HG02678 (cell line): ENCODE results near the gene CLEC16A.

Experiments
- ATAC-seq: cut with Tn5 transposase; IDR thresholded peaks from one replicate; pipeline ENCODE4 v1.9.1; 2021; ENCODE audit warnings: mild to moderate bottlenecking, moderate library complexity; ENCODE audit not compliant: unreplicated experiment

CLEC16A gene

DNA sequence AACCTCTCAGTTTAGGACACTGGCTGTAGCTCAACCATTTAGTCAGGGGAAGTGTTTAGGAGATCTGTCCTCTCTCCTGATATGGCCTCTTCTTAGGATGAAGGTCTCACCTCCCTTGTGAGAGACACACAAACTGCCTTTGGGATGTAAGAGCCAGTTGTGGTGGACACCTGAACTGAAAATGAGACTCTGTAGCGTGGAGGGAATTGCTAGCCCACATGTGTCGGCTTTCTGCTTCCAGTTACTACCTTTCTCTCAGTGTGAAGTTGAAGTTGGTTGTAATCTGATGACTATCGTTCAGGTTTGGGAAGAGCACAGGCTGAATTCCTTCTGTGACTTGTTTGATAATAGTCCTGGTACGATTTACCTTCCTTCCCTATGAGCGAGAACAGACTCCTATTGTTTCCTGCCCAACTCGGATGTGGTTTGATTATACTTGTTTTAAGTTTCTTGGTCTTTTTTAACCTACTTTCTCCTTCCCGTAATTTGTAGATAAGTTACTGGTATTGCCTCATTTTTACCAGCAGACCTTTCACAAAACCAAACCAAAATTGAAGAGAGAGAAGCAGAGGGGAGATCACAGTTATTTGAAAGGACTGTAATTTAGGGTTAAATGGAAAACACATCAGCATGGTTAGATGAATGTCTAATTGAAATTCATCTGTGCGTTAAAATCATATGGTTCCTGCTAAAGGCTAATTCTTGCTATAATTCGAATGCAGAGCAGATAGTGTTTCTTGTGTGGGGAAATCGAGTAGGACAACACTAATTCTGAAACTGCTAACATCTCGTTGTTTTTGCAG is 43.2 kb downstream of the CLEC16A start:
- no peak for ATAC-seq

DNA sequence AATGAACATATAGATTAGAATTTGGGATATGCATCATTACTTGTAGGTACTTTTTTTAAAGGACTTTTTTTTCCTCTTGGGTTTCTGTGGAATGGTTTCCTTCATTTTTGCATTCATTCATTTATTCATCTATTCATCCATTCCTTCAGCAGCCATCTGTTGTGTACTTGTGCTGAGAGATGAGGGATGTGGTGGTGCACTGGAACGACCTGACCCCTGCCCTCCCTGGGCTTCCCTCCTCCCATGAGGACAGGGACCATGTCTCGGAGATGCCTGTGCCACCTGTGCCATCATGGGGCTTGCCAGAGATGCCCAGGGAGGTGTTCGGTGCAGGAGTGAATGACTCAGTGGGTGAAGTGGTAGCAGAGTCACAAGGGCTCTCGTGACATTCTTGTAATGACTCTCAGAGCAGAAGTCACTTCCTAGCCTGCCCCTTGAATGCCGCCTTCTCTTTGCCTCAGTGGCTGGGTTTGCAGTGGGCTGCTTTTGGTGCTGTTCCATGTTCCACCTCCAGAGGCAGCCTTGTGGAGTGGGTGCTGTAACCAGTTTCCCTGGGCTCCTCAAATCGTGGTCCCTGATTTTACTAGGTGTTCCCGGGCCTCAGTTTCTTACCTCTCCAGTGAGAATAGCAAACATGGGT is 43.9 kb downstream of the CLEC16A start:
- no peak for ATAC-seq

DNA sequence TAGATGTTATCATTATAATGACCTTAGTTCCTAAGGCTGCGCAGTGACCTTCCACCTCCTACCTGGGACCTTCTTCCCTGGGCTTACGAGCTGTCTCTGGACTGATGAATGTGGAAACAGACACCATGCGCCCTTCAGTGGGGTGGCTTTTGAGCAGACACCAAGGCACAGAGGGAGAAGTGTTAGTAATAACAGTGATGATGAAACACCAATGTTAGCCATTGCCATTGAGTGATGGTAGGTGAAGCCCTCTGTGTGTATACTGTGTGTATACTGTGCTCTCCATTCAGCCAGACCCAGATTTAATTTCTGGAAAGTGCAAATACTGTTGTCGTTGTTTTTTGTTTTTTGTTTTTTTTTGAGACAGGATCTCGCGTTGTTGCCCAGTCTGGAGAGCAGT is 44.5 kb downstream of the CLEC16A start:
- ATAC-seq: no peak

DNA sequence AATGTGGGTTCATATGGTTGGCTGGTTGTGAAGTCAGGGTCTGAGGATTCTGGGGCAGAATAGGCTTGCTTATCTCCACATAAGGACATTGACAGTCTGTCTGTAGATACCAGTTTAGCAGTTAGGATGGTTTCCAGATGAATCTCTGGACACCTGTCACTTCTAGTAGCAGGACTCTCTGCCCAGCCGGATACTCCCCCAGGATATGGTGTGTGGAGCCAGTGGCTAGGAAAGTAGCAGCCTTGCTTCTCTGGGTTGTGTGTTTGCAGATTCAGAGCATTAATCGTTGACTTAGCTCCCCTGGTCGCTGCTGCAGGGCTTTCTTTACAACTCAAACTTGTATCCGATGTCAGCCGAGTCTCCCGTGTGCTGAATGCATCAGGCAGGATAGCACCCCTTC is 45.2 kb downstream of the CLEC16A start:
- ATAC-seq: no peak

DNA sequence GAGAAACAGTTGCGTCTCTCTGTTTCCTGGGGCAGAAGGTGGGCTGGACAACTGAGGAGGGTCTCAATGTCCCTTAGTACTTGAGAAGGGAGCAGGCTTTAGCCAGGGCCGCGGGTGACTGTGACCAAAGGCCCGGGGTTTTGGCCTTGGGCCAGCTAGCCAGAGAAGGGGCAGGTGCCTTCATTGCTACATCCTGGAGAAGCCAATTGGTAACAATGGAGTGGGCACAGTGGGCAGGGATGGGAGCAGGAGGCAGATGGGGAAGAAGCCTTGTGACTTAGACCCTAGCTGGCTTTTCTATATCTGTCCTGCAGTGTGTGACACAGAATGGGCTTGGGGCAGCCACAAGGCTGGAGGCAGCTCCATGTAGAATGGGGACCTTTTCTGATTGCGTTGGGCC is 46.0 kb downstream of the CLEC16A start:
- ATAC-seq: no peak

DNA sequence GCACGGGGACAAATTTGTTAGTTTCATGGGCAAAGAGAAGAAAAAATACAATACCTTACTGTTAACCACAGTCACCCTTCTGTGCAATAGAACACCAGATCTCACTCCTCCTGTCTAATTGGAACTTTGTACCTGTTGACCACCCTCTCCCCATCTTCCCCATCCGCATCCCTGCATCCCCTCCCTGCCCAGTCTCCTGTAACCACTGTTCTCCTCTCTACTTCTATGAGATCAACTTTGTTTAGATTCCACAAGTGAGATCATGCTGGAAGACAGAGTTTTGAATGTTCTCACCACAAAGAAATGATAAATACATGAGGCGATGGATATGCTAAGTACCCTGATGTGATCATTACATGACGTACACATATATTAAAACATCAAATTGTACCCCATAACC is 47.7 kb downstream of the CLEC16A start:
- ATAC-seq: no peak

DNA sequence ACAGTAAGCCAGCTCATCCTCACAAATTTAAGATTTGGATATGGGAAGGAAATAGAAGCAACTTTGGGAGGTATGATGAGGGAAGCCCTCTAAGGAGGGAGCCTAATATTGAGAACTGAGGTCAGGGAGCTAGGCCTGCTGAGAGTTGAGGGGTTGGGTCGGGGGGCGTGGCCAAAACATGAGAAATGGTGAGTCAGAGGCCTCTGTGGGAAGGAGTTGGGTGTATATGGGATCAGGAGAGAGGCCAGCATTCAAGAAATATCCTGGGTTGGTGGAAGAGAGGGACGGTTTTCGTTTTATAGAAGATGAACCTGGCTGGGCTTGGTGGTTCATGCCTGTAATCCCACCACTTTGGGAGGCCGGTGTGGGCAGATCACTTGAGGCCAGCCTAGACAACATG is 48.4 kb downstream of the CLEC16A start:
- ATAC-seq: no peak

DNA sequence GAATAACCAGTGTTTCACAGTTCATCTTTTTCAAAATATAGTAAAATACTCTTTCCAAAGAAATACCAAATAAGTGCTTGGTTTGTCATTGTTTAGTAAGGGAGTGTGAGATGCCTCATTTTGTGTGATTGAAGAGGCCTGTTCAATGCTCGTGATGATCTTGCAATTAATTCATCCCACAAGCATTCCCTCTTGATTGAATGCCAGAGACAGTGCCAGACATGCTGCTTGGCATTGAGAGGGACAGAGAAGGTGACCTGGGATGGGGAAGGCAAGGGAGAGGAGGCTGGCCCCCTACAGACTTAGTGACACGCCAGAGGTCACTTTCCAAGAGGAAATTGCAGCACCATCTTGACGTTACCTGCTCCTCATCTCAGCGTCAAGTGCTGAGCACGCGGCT is 49.3 kb downstream of the CLEC16A start:
- no peak for ATAC-seq

DNA sequence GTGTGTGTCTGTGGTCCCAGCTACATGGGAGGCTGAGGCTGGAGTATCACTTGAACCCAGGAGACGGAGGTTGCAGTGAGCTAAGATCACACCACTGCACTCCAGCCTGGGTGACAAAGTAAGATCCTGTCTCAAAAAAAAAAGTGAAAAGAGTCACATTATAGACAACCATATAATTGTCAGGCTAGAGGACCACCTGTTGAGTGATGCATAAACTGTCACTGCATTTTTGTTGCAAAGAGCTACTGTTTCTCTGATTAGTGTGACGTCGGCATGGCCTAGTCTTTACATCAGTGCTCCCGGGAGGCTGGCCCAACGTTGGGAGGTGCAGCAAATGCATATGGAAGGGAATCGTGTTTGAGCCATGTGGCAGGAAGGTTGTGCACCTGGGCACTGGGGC is 50.2 kb downstream of the CLEC16A start:
- no peak for ATAC-seq

DNA sequence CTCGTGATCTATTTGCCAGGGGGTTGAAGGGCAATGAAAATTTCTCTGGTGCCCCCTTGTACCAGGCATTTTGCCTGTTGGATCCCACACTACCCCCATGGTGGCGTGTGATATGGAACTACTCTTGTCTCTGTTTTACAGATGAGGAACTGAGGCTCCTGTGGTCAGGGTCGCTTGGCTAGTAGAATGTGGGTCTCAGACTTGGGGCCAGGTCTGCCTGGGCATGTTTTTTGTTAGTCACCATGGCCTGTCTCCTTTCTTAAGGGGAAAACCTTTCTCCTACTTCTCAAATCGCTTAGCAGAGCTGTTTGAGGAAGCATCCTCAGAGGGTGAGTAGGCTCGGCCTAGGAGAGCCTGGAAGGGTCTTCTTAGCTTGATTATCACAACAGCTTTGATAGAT is 51.2 kb downstream of the CLEC16A start:
- ATAC-seq: no peak

DNA sequence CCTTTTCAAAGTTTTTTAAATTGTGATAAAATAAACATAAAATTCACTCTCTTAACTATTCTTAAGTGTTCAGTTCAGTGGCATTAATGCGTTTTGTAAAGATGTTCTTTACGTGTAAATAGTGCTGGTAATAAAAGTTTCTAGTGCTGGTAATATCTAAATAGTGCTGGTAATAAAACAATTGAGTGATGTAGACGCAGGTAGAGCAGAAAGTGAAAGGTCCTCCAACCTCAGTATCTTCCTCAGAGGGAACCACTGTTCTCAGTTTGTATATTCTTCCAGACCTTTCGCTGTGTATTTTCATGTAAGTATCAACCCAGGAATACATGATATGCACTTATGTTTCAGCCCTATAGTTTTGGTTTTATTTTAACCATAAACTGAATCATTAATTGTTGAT is 53.1 kb downstream of the CLEC16A start:
- no peak for ATAC-seq

DNA sequence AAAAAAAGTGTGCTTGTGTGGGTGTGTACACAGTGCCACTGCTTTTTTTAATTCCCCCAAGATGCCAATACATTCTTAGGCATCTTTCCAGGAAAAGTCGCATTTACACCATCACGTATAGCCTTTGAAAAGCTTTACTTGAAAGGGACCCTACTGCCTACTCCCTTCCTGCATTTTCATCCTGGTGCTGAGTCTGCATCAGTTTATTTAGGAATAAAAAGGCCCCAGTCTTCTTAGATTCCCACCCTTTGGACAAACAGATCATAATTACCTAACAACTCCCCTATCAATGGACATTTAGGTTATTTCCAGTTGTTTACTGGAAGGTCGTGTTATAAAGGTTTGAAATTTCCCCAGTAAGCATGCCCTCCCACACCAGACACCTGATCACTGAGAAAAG is 54.9 kb downstream of the CLEC16A start:
- no peak for ATAC-seq

DNA sequence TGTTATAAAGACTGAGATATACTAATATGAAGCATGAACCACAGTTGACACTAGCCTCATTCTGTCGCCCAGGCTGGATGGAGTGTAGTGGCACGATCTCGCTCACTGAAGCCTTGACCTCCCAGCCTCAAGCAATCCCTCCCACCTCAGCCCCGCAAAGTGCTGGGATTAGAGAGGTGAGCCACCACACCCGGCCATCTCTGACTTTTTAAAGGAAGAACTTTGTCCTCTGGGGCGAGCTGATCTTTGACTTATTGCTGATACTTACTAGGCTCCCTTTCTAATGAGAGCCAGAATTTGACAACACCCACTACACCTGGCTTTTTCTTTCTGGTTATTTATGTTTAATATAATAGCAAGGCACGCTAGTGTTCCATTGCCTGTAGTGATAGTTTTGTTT is 57.2 kb downstream of the CLEC16A start:
- ATAC-seq: no peak

DNA sequence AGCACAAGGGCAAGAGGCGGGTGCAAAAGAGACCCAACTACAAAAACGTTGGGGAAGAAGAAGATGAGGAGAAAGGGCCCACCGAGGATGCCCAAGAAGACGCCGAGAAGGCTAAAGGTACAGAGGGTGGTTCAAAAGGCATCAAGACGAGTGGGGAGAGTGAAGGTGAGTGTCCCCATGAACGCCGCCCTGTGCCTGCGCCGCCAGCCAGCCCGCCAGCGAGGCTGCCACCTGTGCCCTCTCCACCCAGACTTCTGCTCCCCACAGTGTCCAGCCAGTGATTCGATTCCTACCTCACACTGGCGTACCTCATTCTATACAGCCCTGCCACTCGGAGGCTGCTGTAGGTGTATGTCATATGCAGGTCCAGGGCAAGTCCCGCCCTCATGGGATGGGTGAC is 58.8 kb downstream of the CLEC16A start:
- no peak for ATAC-seq

DNA sequence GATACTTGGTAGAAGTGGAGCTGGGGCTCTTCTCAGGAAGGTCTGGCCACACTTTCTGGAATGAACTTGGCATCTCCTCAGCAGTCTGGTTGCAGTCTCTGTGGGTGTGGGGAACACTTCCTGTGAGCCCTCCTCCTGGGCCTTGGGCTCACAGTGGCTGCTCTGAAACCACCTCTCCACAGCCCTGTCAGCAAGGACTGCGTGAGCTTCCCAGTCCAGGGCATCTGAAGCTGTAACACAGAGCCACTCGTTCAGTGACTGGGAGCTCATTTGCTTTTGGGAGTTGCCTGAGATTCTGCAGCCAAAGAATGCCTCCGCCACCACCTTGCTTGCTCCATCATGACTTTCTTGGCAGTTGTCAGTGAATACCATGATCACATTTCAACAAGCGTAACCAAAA is 60.0 kb downstream of the CLEC16A start:
- ATAC-seq: no peak

DNA sequence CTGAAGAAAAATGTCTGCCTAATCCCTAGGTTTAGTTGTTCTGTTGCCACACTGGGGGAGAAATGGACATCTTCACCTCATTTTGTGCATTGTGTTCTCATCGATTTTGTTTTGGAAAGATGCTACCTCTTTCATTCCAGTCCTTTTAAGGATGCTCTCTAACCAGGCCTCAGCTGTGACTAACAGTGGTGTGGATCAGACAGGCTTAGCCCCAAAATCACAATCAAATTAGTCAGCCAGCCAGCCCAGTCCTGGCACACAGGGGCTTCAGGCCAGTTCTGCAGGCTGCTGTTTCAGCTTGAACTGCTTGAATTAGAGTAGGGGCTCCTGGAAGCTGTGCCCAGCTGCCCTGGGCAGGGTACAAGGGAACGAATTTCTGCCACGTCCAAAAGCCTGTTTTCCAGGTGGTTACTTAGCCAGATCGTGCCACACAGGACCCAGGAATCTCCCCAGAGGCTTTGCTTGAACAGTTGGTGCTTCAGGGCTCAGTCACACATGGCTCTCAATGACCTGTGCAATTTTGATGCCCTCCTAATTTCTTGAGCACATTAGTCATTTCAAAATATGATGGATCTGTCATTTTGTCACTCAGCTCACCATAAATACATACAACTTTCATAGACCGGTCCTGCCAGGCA is 60.7 kb downstream of the CLEC16A start:
- ATAC-seq: no peak

DNA sequence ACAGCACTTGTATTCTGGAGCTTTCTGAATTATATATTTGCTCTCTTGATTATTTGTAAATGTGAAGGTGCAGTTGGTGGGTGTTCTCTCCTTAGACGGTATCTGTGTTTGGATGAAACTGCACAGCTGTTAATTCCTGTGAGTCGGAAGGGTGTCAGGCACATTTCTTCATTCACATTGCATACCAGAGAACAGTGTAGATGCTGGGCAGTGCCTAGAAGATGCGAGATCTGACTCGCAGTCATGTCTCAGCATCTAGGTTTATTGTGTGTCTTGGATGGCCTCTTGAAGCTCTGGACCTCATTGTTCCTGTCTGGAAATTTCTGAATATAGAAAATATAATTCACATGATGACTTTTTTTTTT is 61.2 kb downstream of the CLEC16A start:
- no peak for ATAC-seq

DNA sequence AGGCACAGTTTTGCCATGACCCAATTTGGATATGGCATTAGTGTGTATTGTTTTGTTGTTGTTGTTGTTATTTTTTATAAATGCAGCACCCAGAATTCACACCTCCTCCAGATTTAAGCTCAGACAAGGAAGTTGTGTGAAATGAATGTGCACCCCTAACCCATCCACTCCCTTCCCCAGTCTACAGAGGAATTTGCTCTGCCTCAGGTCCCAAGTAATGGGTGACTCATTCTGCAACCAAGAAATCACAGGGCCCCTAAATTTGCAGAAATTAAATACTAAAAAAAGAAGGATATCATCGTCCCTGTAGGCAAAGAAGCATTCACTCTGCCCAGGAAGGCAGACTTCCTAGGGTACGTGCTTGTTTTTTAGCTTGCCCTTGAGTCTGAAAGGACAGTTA is 62.3 kb downstream of the CLEC16A start:
- no peak for ATAC-seq

DNA sequence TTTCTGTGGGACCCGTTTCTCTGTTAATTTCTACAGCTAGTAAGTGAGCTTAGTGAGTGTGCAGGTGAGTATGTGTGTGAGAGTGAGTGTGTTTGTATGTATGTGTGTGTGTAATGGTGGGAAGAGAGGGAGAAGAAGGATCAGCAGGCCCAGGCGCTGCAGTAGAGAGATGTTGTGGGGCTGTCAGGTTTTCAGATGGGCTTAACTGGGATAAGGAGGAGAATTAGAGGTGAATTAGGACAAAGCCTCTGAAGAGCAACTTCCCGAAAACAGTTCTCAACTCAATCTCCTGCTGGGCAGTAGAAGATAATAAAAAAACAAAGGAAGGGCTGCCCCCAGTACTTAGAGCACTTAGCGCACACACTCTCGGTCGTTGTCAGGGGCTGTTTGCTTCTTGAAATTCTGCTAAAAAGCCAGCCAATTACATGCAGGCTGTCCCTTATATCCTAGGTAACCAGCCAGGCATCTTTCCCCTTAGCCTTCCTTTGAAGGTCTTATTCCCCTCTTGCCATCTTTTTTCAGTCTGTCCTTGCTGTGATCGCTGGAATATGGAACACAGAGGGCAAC is 63.4 kb downstream of the CLEC16A start:
- no peak for ATAC-seq

DNA sequence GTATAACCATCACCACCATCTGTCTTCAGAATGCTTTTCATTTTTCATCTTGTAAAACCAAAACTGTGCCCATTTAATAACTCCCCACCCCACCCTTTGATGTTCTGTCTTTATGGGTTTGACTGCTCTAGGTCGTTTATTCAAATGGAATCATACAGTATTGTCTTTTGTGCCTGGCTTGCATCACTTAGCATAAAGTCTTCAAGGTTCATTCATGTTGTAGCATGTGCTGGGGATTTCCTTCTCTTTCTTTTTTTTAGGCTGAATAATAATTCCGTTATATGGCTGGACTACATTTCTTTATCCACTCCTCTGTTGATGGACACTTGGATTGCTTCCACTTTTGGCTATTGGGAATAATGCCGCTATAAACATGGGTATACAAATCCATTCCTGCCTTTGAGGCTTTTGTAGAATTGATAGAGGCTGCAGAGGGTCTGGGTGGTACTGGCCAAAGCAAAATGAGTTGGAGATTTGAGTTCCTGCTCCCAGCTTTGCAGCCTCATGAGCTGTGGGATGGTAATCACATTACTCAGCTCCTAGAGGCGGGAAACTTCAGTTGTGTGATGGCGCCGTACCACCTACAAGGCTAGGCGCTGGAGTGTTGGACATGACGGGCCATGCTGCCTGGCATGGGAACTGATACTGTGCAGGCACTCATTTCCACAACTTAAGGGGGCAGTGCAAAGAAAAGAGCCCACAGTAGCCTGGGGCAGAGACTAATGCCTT is 64.8 kb downstream of the CLEC16A start:
- ATAC-seq: no peak

DNA sequence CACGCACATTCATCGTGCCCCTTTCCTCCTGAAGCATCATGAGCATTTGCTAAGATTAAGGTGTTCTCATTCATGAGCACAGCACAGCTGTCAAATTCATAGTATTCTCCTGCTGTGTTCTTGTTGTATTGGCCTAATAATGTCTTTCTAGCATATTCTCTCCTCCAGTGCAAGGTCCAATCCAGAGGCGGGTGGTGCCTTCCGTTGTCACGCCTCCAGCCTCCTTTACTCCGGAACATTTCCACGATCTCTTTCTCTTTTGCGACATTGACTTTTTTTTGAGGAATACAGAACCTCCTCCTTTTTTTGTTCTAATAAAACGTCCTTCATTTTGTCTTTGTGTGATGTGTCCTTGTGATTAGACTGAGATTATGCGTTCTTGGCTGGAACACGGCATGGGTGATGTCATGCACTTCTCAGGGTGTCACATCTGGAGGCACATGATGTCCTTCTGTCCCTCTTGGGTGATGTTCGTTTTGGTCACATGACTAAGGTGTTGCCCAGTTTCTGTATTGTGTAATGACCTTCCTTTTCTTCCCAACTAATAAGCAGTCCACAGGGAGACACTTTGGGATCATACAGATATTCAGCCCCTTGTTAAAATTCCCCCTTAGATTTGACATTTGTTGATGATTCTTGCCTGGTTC is 66.3 kb downstream of the CLEC16A start:
- no peak for ATAC-seq
